GM12801 (cell line): ENCODE measurements around the gene GP1BA.

Experiments
- TF ChIP-seq, protein P1 (sequence below): IDR thresholded peaks from one replicate; pipeline ENCODE4 v1.5.1; 2011; ENCODE audit warnings: control low read depth; ENCODE audit not compliant: insufficient read length; ENCODE audit errors: extremely low read depth

Gene GP1BA

DNA sequence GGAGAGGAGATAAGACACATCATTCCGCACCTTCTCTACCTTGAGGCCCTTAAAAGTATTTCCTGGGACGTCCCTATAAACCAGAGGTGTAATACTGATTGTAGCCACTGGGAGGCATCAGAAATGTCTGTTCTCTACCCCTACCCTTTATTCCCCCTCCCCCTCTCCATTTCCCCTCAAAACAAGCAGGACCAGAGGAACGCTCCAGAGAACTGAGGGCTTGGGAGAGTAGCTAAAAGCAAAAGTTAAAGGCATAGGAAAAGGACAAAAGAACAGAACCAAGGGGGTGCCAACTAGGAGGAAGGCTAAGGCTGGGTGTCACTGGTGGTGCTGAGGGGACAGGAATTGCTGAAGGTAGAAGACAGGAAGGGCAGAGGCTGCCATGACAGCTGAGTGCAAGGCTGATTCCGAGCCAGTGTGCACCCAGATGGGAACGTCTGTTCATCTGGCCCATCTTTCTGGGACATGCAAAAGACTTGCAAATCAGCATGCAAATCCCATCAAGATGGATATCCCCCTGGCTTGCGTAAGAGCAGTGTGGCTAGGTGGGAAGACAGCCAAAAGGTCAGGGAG is 48.7 kb downstream of the GP1BA start:
- TF ChIP-seq, protein P1, sequence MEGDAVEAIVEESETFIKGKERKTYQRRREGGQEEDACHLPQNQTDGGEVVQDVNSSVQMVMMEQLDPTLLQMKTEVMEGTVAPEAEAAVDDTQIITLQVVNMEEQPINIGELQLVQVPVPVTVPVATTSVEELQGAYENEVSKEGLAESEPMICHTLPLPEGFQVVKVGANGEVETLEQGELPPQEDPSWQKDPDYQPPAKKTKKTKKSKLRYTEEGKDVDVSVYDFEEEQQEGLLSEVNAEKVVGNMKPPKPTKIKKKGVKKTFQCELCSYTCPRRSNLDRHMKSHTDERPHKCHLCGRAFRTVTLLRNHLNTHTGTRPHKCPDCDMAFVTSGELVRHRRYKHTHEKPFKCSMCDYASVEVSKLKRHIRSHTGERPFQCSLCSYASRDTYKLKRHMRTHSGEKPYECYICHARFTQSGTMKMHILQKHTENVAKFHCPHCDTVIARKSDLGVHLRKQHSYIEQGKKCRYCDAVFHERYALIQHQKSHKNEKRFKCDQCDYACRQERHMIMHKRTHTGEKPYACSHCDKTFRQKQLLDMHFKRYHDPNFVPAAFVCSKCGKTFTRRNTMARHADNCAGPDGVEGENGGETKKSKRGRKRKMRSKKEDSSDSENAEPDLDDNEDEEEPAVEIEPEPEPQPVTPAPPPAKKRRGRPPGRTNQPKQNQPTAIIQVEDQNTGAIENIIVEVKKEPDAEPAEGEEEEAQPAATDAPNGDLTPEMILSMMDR: no peak

DNA sequence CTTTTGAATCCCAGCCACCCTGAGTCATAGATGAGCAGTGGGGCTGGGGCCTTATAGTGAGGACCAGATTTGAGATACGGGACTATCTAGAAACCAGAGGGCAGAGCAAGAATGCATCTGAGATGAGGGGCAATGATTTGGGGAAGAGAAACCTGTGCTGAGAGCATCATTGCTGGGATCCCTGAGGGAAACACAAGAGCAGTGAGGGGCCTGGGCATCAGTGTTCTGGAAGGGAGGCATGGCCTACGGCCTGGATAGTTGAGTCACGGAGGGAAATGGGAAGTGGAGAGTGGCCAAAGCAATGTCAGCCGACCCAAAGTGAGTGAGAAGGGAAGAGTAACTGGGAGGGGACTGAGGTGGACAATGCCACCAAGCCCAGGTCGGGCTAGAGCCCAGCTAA is 50.2 kb downstream of the GP1BA start:
- TF ChIP-seq, protein P1: no peak
